ENCODE measurements around the gene ZFYVE16.
A peak's percentile ranks its signal among the peaks of the same experiment; 100 is the strongest.

Gene ZFYVE16

GRCh38 chr5:80407735-80408483 is at the start of gene ZFYVE16:
TSS of gene ZFYVE16 (plus strand) at chr5:80408064. CDS start at chr5:80434148, 26,084 bp downstream.
- H3K4me3 ChIP-seq (ENCODE audit: low read length), result peak within 1 kb of the TSS; percentile 98
- peak within 1 kb of the TSS; percentile 35 for H3K27ac ChIP-seq (ENCODE audit: low read length)
- peaks cover 3% of the 10 kb centered on the region for H3K36me3 ChIP-seq (ENCODE audit: control insufficient read depth, low read depth, low read length)
- H3K27me3 ChIP-seq (ENCODE audit: control insufficient read depth, insufficient read depth, low read length), result no peaks in the 10 kb centered on the region
- peak within 1 kb of the TSS; percentile 80 for H3K9ac ChIP-seq (ENCODE audit: low read length)
- no peaks in the 10 kb centered on the region for H3K9me3 ChIP-seq (ENCODE audit: control insufficient read depth, low read depth, low read length)
- peaks cover 10% of the 10 kb centered on the region for H3K4me1 ChIP-seq (ENCODE audit: control insufficient read depth, low read depth, low read length)

- Histone ChIP-seq H3K4me1 (ENCODE audit: control insufficient read depth, low read depth, low read length) (no peaks in the 10 kb centered on the region), H3K36me3 (ENCODE audit: control insufficient read depth, low read depth, low read length) (no peaks in the 10 kb centered on the region), H3K27me3 (ENCODE audit: control insufficient read depth, insufficient read depth, low read length) (no peaks in the 10 kb centered on the region), H3K9ac (ENCODE audit: low read length) (no peak overlapping the region), H3K4me3 (ENCODE audit: low read length) (no peak overlapping the region), H3K9me3 (ENCODE audit: control insufficient read depth, low read depth, low read length) (no peaks in the 10 kb centered on the region), H3K27ac (ENCODE audit: low read length) (no peak overlapping the region)
These were observed 46.9 kb upstream of the ZFYVE16 start for GRCh38 chr5:80360914-80361444.

GRCh38 chr5:80364892-80365291 is 43.0 kb upstream of the ZFYVE16 start:
- Histone ChIP-seq H3K4me3 (ENCODE audit: low read length) (no peak overlapping the region), H3K36me3 (ENCODE audit: control insufficient read depth, low read depth, low read length) (no peaks in the 10 kb centered on the region), H3K4me1 (ENCODE audit: control insufficient read depth, low read depth, low read length) (no peaks in the 10 kb centered on the region), H3K9ac (ENCODE audit: low read length) (no peak overlapping the region), H3K27ac (ENCODE audit: low read length) (no peak overlapping the region), H3K27me3 (ENCODE audit: control insufficient read depth, insufficient read depth, low read length) (no peaks in the 10 kb centered on the region), H3K9me3 (ENCODE audit: control insufficient read depth, low read depth, low read length) (no peaks in the 10 kb centered on the region)

- no peaks in the 10 kb centered on the region for H3K9me3 ChIP-seq (ENCODE audit: control insufficient read depth, low read depth, low read length)
- no peak overlapping the region for H3K27ac ChIP-seq (ENCODE audit: low read length)
- H3K4me1 ChIP-seq (ENCODE audit: control insufficient read depth, low read depth, low read length), result peaks cover 2% of the 10 kb centered on the region
- no peak overlapping the region for H3K9ac ChIP-seq (ENCODE audit: low read length)
- no peaks in the 10 kb centered on the region for H3K36me3 ChIP-seq (ENCODE audit: control insufficient read depth, low read depth, low read length)
- H3K4me3 ChIP-seq (ENCODE audit: low read length), result no peak overlapping the region
- H3K27me3 ChIP-seq (ENCODE audit: control insufficient read depth, insufficient read depth, low read length), result no peaks in the 10 kb centered on the region
These were observed 39.0 kb upstream of the ZFYVE16 start for GRCh38 chr5:80368661-80369480.

DNA sequence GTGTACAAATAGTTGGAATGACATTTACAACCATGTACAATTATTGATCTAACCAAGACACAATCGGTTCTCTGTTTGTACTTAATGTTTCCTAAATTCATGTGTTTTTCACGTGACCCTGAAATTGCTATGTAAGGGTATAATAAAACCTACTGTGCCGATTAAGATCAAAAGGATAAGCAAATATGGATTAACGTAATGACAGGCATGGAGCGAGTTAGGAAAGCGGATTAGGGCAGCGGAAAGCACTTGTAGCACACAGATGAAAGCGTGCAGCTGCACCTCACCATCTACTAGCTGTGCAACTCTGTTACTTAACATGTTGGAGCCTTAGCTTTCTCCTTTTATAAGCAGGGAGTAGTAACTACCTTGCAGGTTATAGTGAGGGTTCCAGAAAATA is 38.3 kb upstream of the ZFYVE16 start:
- Histone ChIP-seq H3K27me3 (ENCODE audit: control insufficient read depth, insufficient read depth, low read length) (no peaks in the 10 kb centered on the region), H3K4me1 (ENCODE audit: control insufficient read depth, low read depth, low read length) (peaks cover 2% of the 10 kb centered on the region), H3K9me3 (ENCODE audit: control insufficient read depth, low read depth, low read length) (no peaks in the 10 kb centered on the region), H3K27ac (ENCODE audit: low read length) (no peak overlapping the region), H3K4me3 (ENCODE audit: low read length) (no peak overlapping the region), H3K9ac (ENCODE audit: low read length) (no peak overlapping the region), H3K36me3 (ENCODE audit: control insufficient read depth, low read depth, low read length) (no peaks in the 10 kb centered on the region)

- Histone ChIP-seq H3K27ac (ENCODE audit: low read length) (no peak overlapping the region), H3K4me3 (ENCODE audit: low read length) (no peak overlapping the region), H3K9me3 (ENCODE audit: control insufficient read depth, low read depth, low read length) (no peaks in the 10 kb centered on the region), H3K9ac (ENCODE audit: low read length) (no peak overlapping the region), H3K27me3 (ENCODE audit: control insufficient read depth, insufficient read depth, low read length) (no peaks in the 10 kb centered on the region), H3K36me3 (ENCODE audit: control insufficient read depth, low read depth, low read length) (no peaks in the 10 kb centered on the region), H3K4me1 (ENCODE audit: control insufficient read depth, low read depth, low read length) (peaks cover 2% of the 10 kb centered on the region)
These were observed 37.5 kb upstream of the ZFYVE16 start for GRCh38 chr5:80370390-80370789.

- H3K36me3 ChIP-seq (ENCODE audit: control insufficient read depth, low read depth, low read length), result no peaks in the 10 kb centered on the region
- H3K27ac ChIP-seq (ENCODE audit: low read length), result no peak overlapping the region
- peaks cover 2% of the 10 kb centered on the region for H3K4me1 ChIP-seq (ENCODE audit: control insufficient read depth, low read depth, low read length)
- no peaks in the 10 kb centered on the region for H3K9me3 ChIP-seq (ENCODE audit: control insufficient read depth, low read depth, low read length)
- H3K4me3 ChIP-seq (ENCODE audit: low read length), result no peak overlapping the region
- no peak overlapping the region for H3K9ac ChIP-seq (ENCODE audit: low read length)
- H3K27me3 ChIP-seq (ENCODE audit: control insufficient read depth, insufficient read depth, low read length), result no peaks in the 10 kb centered on the region
These were observed 35.1 kb upstream of the ZFYVE16 start for GRCh38 chr5:80372780-80373179.

- H3K4me1 ChIP-seq (ENCODE audit: control insufficient read depth, low read depth, low read length), result peaks cover 2% of the 10 kb centered on the region
- no peak overlapping the region for H3K4me3 ChIP-seq (ENCODE audit: low read length)
- H3K9me3 ChIP-seq (ENCODE audit: control insufficient read depth, low read depth, low read length), result no peaks in the 10 kb centered on the region
- no peak overlapping the region for H3K27ac ChIP-seq (ENCODE audit: low read length)
- H3K36me3 ChIP-seq (ENCODE audit: control insufficient read depth, low read depth, low read length), result no peaks in the 10 kb centered on the region
- no peak overlapping the region for H3K9ac ChIP-seq (ENCODE audit: low read length)
- H3K27me3 ChIP-seq (ENCODE audit: control insufficient read depth, insufficient read depth, low read length), result no peaks in the 10 kb centered on the region
These were observed 33.7 kb upstream of the ZFYVE16 start for GRCh38 chr5:80374188-80374587.

GRCh38 chr5:80376557-80376956 is 31.3 kb upstream of the ZFYVE16 start:
- no peaks in the 10 kb centered on the region for H3K36me3 ChIP-seq (ENCODE audit: control insufficient read depth, low read depth, low read length)
- no peak overlapping the region for H3K27ac ChIP-seq (ENCODE audit: low read length)
- no peaks in the 10 kb centered on the region for H3K9me3 ChIP-seq (ENCODE audit: control insufficient read depth, low read depth, low read length)

DNA sequence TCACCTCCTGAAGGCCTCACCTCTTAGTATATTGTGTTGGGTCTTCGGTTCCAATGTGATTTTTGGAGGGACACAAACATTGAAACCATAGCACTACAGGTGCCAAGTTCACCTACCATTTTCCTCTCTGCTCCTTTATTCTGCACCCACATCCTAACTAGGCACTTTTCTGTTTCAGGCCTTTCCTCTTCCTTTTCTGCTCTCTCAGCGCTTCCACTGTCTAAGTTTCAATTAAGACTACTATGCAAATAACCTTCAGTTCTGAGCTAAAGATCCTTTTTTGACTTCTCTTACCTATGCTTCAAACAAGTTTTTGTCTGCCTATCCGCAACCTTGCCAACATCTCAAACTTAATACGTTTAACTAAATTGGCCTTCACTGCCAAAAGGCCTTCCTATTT is 25.4 kb upstream of the ZFYVE16 start:
- no peaks in the 10 kb centered on the region for H3K36me3 ChIP-seq (ENCODE audit: control insufficient read depth, low read depth, low read length)
- no peaks in the 10 kb centered on the region for H3K27me3 ChIP-seq (ENCODE audit: control insufficient read depth, insufficient read depth, low read length)
- H3K9ac ChIP-seq (ENCODE audit: low read length), result no peak overlapping the region
- no peaks in the 10 kb centered on the region for H3K9me3 ChIP-seq (ENCODE audit: control insufficient read depth, low read depth, low read length)
- no peak overlapping the region for H3K27ac ChIP-seq (ENCODE audit: low read length)
- H3K4me3 ChIP-seq (ENCODE audit: low read length), result no peak overlapping the region
- H3K4me1 ChIP-seq (ENCODE audit: control insufficient read depth, low read depth, low read length), result no peaks in the 10 kb centered on the region

More at GRCh38 chr5:80376557-80376956, 31.3 kb upstream of the ZFYVE16 start:
- no peak overlapping the region for H3K9ac ChIP-seq (ENCODE audit: low read length)
- H3K27me3 ChIP-seq (ENCODE audit: control insufficient read depth, insufficient read depth, low read length), result no peaks in the 10 kb centered on the region
- no peaks in the 10 kb centered on the region for H3K4me1 ChIP-seq (ENCODE audit: control insufficient read depth, low read depth, low read length)
- H3K4me3 ChIP-seq (ENCODE audit: low read length), result no peak overlapping the region

DNA sequence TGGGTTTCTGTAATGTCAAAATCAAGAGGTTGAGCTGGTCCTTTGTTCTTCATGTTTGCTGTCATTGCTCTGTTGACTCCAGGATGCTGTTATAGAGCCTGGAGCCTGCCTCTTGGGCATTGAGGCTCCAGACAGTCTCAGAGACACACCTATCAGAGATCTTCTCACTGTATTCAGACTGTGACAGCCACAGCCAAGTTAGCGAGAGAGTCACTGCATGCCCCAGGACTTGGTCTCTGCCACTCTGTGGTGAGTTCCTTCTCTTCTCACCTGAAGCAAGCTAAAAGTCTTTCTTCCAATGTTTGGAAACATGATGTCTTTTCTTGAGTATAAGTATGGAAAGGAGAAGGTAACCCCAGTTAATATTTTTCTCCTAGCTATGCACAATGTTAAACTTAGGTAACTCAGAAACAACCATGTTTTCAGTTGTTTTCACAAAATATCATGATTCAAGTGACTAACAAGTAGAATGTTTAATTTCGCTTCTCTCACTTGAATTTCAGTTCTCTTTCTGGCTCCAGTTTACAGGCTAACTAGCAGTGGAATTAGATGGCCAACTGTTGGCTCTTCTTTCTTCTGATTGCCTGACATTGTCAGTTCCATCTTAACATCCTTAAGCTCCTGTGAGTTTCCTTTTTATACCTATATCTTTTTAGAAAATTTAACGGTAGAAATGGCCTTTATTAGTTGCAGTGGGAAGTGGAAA is 20.6 kb upstream of the ZFYVE16 start:
- H3K27me3 ChIP-seq (ENCODE audit: control insufficient read depth, insufficient read depth, low read length), result no peaks in the 10 kb centered on the region
- no peaks in the 10 kb centered on the region for H3K4me1 ChIP-seq (ENCODE audit: control insufficient read depth, low read depth, low read length)
- no peak overlapping the region for H3K4me3 ChIP-seq (ENCODE audit: low read length)
- no peak overlapping the region for H3K9ac ChIP-seq (ENCODE audit: low read length)
- H3K9me3 ChIP-seq (ENCODE audit: control insufficient read depth, low read depth, low read length), result no peaks in the 10 kb centered on the region
- no peaks in the 10 kb centered on the region for H3K36me3 ChIP-seq (ENCODE audit: control insufficient read depth, low read depth, low read length)
- no peak overlapping the region for H3K27ac ChIP-seq (ENCODE audit: low read length)

All from iPS-18a (cell line).